Motor neuron (in vitro differentiated cells): ENCODE results near the gene JAG2. TPM values are rescaled to one million over a fixed set of nuclear protein-coding genes. Genes with fewer than 3 reads are reported as not detected.

Source experiments
- ATAC-seq, 8 experiments: fragments of 200-7000 bp; cut with Tn5 transposase; replicated peaks in 6 of 8; 2 replicates each; pipeline ENCODE4 v1.8.0; 2021; ENCODE audit warnings: mild to moderate bottlenecking in 8 of 8, moderate library complexity in 8 of 8
- H3K27ac ChIP-seq, 2 donors: fragments of 250-450 bp; sonication (Bioruptor Pico); 2 replicates each; pipeline ENCODE4 v1.9.0; 2021; ENCODE audit warnings: antibody characterized with exemption in 2 of 2, mild to moderate bottlenecking in 2 of 2, moderate library complexity in 1 of 2
- H3K4me1 ChIP-seq, 2 donors: fragments of 250-450 bp; sonication (Bioruptor Pico); replicated peaks in 1 of 2; 2 replicates each; pipeline ENCODE4 v1.6.1; 2021; ENCODE audit warnings: antibody characterized with exemption in 2 of 2, mild to moderate bottlenecking in 2 of 2, moderate library complexity in 1 of 2
- H3K4me3 ChIP-seq, 5 donors: fragments of 250-450 bp; sonication (Bioruptor Pico); 2 replicates each; pipeline ENCODE4 v1.9.0; 2021; ENCODE audit warnings: antibody characterized with exemption in 5 of 5, mild to moderate bottlenecking in 5 of 5, moderate library complexity in 4 of 5
- WGBS, 10 experiments: fragments of 450-650 bp; shearing (Covaris generic); methylation state at CpG; one replicate each; pipeline ENCODE4 v1.0.0; 2022; 5-methylcytosine and 5-hydroxymethylcytosine counted together
- in situ Hi-C, 9 experiments: fragments of 400-800 bp; cut with MboI; loops; one replicate each; pipeline ENCODE4 v1.15.0; 2021; ENCODE audit warnings: low sequenced_read_pairs in 9 of 9, low pct_unique_long_range_greater_than_20kb in 2 of 9; ENCODE audit not compliant: unreplicated experiment in 9 of 9
- total RNA-seq, 8 experiments: library from RNA; unstranded; fragments of 300-600 nt; gene quantifications; 2 replicates each; pipeline versions ENCODE4 v1.2.3 to v1.2.4, GENCODE V29; 2022

JAG2 gene
- total RNA-seq, 8 experiments from 2014 or later, result 2.9 to 11.4 (median 5.2) TPM

GRCh38 chr14:105141026-105141425 is 27.6 kb downstream of the JAG2 start:
- ATAC-seq, result no peak
- Histone ChIP-seq H3K4me1 (no peaks in the 10 kb centered on the region), H3K4me3 (no peak overlapping the region), H3K27ac (no peak overlapping the region)
- in situ Hi-C loops, result no loop called here
- 62 to 94% (median 87%) methylated on average over 1 to 6 of the region's 6 CpGs; no CpG with 5 or more reads in 1 of the 10 experiments for WGBS, 10 experiments

GRCh38 chr14:105140581-105140980 is 28.0 kb downstream of the JAG2 start:
- 33 to 100% (median 84%) methylated on average over 1 to 4 of the region's 7 CpGs; no CpG with 5 or more reads in 1 of the 10 experiments for WGBS, 10 experiments
- in situ Hi-C loops, result no loop called here
- no peak overlapping the region for H3K27ac ChIP-seq
- no peak for ATAC-seq
- H3K4me1 ChIP-seq, result no peaks in the 10 kb centered on the region
- no peak overlapping the region for H3K4me3 ChIP-seq

GRCh38 chr14:105139831-105140239 is 28.7 kb downstream of the JAG2 start:
- in situ Hi-C loops, result no loop called here
- Histone ChIP-seq H3K4me3 (no peak overlapping the region), H3K4me1 (no peaks in the 10 kb centered on the region), H3K27ac (no peak overlapping the region)
- WGBS, 10 experiments, result 67 to 100% (median 80%) methylated on average over 1 to 5 of the region's 5 CpGs; no CpG with 5 or more reads in 3 of the 10 experiments
- ATAC-seq, result no peak

GRCh38 chr14:105139212-105139825 is 29.3 kb downstream of the JAG2 start:
- H3K4me3 ChIP-seq, result no peak overlapping the region
- in situ Hi-C loops, result no loop called here
- no peaks in the 10 kb centered on the region for H3K4me1 ChIP-seq
- H3K27ac ChIP-seq, result no peak overlapping the region
- no peak for ATAC-seq
- WGBS, 10 experiments, result 0 to 100% (median 60%) methylated on average over 1 to 2 of the region's 10 CpGs; no CpG with 5 or more reads in 6 of the 10 experiments

GRCh38 chr14:105138551-105139111 is 29.9 kb downstream of the JAG2 start:
- peak in 1 of 8 experiments; percentile 12 for ATAC-seq
- Histone ChIP-seq H3K4me1 (no peaks in the 10 kb centered on the region), H3K27ac (no peak overlapping the region), H3K4me3 (no peak overlapping the region)
- in situ Hi-C loops, result no loop called here
- WGBS, 10 experiments, result 91 to 100% methylated on average over 1 to 4 of the region's 15 CpGs; no CpG with 5 or more reads in 8 of the 10 experiments

GRCh38 chr14:105138021-105138541 is 30.5 kb downstream of the JAG2 start:
- 90 to 100% methylated on average over 2 of the region's 19 CpGs; no CpG with 5 or more reads in 8 of the 10 experiments for WGBS, 10 experiments
- Histone ChIP-seq H3K4me3 (no peak overlapping the region), H3K27ac (no peak overlapping the region), H3K4me1 (no peaks in the 10 kb centered on the region)
- in situ Hi-C loops, result no loop called here
- ATAC-seq, result peak in 2 of 8 experiments; percentile 16 to 25

- H3K27ac ChIP-seq, result no peak overlapping the region
- ATAC-seq, result peak in 1 of 8 experiments; percentile 5
- in situ Hi-C loops, result no loop called here
- H3K4me3 ChIP-seq, result no peak overlapping the region
- no peaks in the 10 kb centered on the region for H3K4me1 ChIP-seq
- 0 to 89% (median 74%) methylated on average over 1 to 5 of the region's 14 CpGs; no CpG with 5 or more reads in 6 of the 10 experiments for whole genome bisulfite sequencing, 10 experiments
These were observed 31.0 kb downstream of the JAG2 start for GRCh38 chr14:105137481-105138020.

GRCh38 chr14:105136401-105137322 is 31.9 kb downstream of the JAG2 start:
- Histone ChIP-seq H3K4me1 (no peaks in the 10 kb centered on the region), H3K27ac (no peak overlapping the region), H3K4me3 (no peak overlapping the region)
- ATAC-seq, result no peak
- 70 to 100% (median 94%) methylated on average over 1 to 18 of the region's 50 CpGs; no CpG with 5 or more reads in 2 of the 10 experiments for WGBS, 10 experiments
- in situ Hi-C loops, result no loop called here

- Histone ChIP-seq H3K4me3 (no peak overlapping the region), H3K4me1 (no peaks in the 10 kb centered on the region), H3K27ac (no peak overlapping the region)
- in situ Hi-C loops, result no loop called here
- 71 to 100% (median 85%) methylated on average over 2 to 13 of the region's 14 CpGs for WGBS, 10 experiments
- ATAC-seq, result no peak
These were observed 32.7 kb downstream of the JAG2 start for GRCh38 chr14:105135700-105136395.

GRCh38 chr14:105132921-105133654 is 35.5 kb downstream of the JAG2 start:
- 18 to 93% (median 65%) methylated on average over 1 to 4 of the region's 4 CpGs for WGBS, 10 experiments
- Histone ChIP-seq H3K4me1 (no peaks in the 10 kb centered on the region), H3K4me3 (no peak overlapping the region), H3K27ac (no peak overlapping the region)
- ATAC-seq, result peak in 3 of 8 experiments; percentile 33 to 95 (median 57)
- in situ Hi-C loops, result no loop called here

GRCh38 chr14:105131241-105131640 is 37.3 kb downstream of the JAG2 start:
- no peak overlapping the region for H3K27ac ChIP-seq
- in situ Hi-C loops, result no loop called here
- H3K4me1 ChIP-seq, result no peaks in the 10 kb centered on the region
- no peak for ATAC-seq
- H3K4me3 ChIP-seq, result no peak overlapping the region
- 18 to 89% (median 61%) methylated on average over 1 to 2 of the region's 2 CpGs; no CpG with 5 or more reads in 1 of the 10 experiments for WGBS, 10 experiments

- WGBS, 10 experiments, result 0 to 57% (median 41%) methylated on average over 1 to 5 of the region's 5 CpGs; no CpG with 5 or more reads in 2 of the 10 experiments
- no peak for ATAC-seq
- no peak overlapping the region for H3K4me3 ChIP-seq
- no peaks in the 10 kb centered on the region for H3K4me1 ChIP-seq
- in situ Hi-C loops, result no loop called here
- H3K27ac ChIP-seq, result no peak overlapping the region
These were observed 40.5 kb downstream of the JAG2 start for GRCh38 chr14:105128059-105128458.
